GM19328 (cell line): Measurements from ENCODE around the gene DDX27.

Source experiments
- ATAC-seq: cut with Tn5 transposase; IDR thresholded peaks from one replicate; pipeline ENCODE4 v1.9.1; 2021; ENCODE audit warnings: mild to moderate bottlenecking, moderate library complexity; ENCODE audit not compliant: unreplicated experiment

DDX27 gene

DNA sequence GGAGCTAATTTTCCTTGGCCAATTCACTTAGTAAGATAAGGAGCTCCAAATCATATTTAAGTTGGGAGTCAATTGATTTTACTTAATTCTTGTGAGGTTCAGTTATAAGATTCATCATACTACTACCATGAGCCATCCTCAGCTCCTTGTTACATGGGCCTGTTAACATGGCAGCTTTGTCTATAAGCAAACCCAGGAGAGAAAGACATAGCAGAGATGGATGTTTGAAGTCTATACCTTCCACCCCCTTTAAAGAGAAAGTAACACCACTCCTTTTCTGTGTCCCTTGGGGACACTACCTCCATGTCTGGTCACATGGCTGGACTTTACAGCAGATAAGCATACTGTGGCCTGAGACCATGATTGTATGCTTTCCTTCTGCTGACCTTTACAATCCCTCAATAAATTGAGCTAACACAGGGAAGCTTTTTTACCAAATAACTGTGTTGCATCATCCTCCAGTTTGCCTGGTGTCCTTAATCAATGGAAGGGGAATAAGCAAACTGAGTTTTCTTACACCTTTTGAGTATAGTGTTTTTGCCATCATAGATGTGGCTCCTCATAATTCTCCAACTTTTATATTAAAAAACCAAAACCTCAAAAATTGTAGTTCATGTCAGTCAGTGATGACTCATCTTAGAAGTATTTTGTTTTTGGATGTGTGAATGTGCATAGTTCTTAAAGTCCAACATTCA lies 68.5 kb downstream of the DDX27 start:
- no peak for ATAC-seq

- ATAC-seq = no peak
Observed at GRCh38 chr20:49288250-49288751, 69.1 kb downstream of the DDX27 start.

GRCh38 chr20:49288784-49289696 lies 69.8 kb downstream of the DDX27 start:
- ATAC-seq = no peak

- no peak for ATAC-seq
Observed at GRCh38 chr20:49290608-49291191, 71.5 kb downstream of the DDX27 start.

- ATAC-seq = no peak
Observed at GRCh38 chr20:49291200-49291599, 72.0 kb downstream of the DDX27 start.

GRCh38 chr20:49292010-49292409 lies 72.8 kb downstream of the DDX27 start:
- ATAC-seq = no peak

DNA sequence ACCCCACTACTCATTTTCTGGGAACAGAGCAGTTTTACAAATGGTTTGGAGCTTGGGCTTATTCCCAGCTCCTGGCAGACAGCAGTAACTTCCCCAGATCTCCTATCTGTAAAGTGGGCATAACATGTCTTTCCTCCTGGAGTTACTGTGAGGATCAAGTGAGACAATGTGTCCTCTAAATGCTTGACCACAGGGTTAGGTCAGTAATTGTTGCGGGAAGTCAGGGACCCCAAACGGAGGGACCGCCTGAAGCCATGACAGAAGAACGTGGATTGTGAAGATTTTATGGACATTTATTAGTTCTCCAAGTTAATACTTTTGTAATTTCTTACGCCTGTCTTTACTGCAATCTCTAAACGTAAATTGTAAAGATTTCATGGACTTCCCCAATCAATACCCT lies 73.9 kb downstream of the DDX27 start:
- ATAC-seq = no peak
